Measurements from ENCODE around the gene KLLN.

KLLN gene

GRCh38 chr10:87817609-87818504 lies 45.5 kb downstream of the KLLN start, which contains the start of gene ATAD1:
ATAD1 (minus strand) TSS chr10:87818226; CDS start chr10:87814599, 3,627 bp downstream.
- Histone ChIP-seq H3K36me3 (ENCODE audit: control insufficient read depth in 2 of 2, insufficient read depth in 2 of 2, low read length in 2 of 2) (no peaks in the 10 kb centered on the region), H3K9me3 (ENCODE audit: control insufficient read depth in 2 of 2, low read length in 2 of 2) (no peaks in the 10 kb centered on the region), H3K4me1 (ENCODE audit: control insufficient read depth, insufficient read depth, low read length) (peaks cover 6% of the 10 kb centered on the region)

DNA sequence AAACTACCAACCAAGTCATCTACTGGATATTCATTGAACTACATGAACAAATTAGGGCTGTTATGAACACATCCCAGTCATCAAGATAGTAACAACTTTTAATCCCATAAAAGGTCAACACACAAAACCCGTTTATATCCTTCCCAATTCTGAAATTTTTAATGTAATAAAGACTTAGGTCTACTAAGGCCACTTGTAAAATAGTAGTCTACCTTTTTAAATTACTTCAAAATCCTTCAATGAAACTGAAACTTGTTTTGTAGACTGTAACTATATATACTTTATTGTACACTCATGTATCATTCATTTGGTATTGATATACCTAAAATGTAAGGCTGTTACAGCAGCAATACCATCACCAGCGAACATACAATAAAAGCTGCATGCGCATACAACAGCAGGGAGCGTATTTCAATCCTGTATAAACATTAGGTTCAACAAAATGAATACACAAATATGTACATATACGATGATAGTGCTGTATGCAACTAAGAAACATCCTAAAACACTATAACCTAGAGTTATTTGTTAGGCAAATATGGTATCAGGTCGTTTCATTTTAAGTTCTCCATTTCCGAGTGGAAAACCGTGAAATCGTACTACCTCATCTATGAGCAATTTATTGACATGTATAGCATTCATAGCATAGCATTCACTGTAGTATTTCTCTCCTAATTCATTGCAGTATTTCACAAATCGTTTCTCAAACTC lies 46.3 kb downstream of the KLLN start:
- peak overlapping the region; percentile 86 to 89 for H3K9ac ChIP-seq (ENCODE audit: low read length in 2 of 2)
- H3K27ac ChIP-seq (ENCODE audit: low read length): peak overlapping the region; percentile 62
- H3K4me1 ChIP-seq (ENCODE audit: control insufficient read depth, insufficient read depth, low read length): peaks cover 6% of the 10 kb centered on the region
- H3K36me3 ChIP-seq (ENCODE audit: control insufficient read depth in 2 of 2, insufficient read depth in 2 of 2, low read length in 2 of 2): peaks cover 0 to 3% of the 10 kb centered on the region in 2 donors
- H3K4me3 ChIP-seq (ENCODE audit: low read length in 2 of 2): peak overlapping the region; percentile 49 to 86
- H3K27me3 ChIP-seq (ENCODE audit: control insufficient read depth in 1 of 2, insufficient read depth in 2 of 2, low read length in 2 of 2): no peaks in the 10 kb centered on the region
- H3K9me3 ChIP-seq (ENCODE audit: control insufficient read depth in 2 of 2, low read length in 2 of 2): no peaks in the 10 kb centered on the region

More at GRCh38 chr10:87817609-87818504, 45.5 kb downstream of the KLLN start, which contains the start of gene ATAD1:
- no peaks in the 10 kb centered on the region for H3K27me3 ChIP-seq (ENCODE audit: control insufficient read depth in 1 of 2, insufficient read depth in 2 of 2, low read length in 2 of 2)
- H3K27ac ChIP-seq (ENCODE audit: low read length): peak within 1 kb of the TSS; percentile 62
- peak within 1 kb of the TSS; percentile 86 to 89 for H3K9ac ChIP-seq (ENCODE audit: low read length in 2 of 2)
- peak within 1 kb of the TSS; percentile 49 to 86 for H3K4me3 ChIP-seq (ENCODE audit: low read length in 2 of 2)

DNA sequence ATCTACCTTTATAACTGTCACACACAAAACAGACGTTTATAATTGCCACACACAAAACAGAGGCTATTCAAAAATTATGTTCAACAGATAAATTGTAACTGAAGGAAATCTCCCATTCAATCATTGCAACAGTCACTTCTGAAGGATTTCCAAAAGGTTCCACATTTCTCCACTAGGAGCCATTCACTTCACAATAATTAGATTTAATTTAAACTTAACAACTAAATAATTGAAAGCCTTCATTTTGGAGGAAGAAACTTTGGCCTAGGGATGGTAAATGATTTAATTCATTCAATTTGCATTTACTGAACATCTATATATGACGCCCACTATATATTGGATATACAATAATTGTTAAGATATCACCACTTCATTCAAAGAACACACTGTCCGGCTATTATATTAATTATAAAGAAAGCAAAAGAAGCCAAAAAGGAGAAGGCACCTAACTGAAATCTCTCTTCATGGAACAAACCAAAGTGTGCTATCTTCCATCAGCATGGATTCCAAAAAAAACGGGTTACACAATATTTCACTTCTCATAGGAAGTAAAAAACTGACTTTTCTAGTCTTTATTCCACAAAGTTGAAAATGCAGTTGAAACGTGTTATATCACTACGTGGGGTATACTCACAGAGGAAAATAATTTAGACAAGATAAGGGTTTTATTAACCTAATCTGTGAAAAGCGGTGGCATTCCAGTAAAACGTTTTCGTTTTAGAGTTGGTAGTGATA lies 47.0 kb downstream of the KLLN start:
- Histone ChIP-seq H3K9me3 (ENCODE audit: control insufficient read depth in 2 of 2, low read length in 2 of 2) (no peaks in the 10 kb centered on the region), H3K9ac (ENCODE audit: low read length in 2 of 2) (no peak overlapping the region), H3K36me3 (ENCODE audit: control insufficient read depth in 2 of 2, insufficient read depth in 2 of 2, low read length in 2 of 2) (peaks cover 0 to 6% of the 10 kb centered on the region in 2 donors), H3K27me3 (ENCODE audit: control insufficient read depth in 1 of 2, insufficient read depth in 2 of 2, low read length in 2 of 2) (no peaks in the 10 kb centered on the region), H3K27ac (ENCODE audit: low read length) (no peak overlapping the region), H3K4me1 (ENCODE audit: control insufficient read depth, insufficient read depth, low read length) (peaks cover 6% of the 10 kb centered on the region), H3K4me3 (ENCODE audit: low read length in 2 of 2) (peak overlapping the region in 1 of 2 donors; percentile 49)

Data from stomach smooth muscle (tissue), 2 donors.